Astrocyte of the spinal cord (primary cell): ENCODE measurements around the gene MTCL1.

Source experiments
- DNase-seq: peaks from one replicate; pipeline ENCODE4 v3.0.0; 2011; ENCODE audit warnings: low read depth, low spot score
- H3K4me3 ChIP-seq: 2 replicates; pipeline ENCODE4 v1.5.1; 2011; ENCODE audit warnings: low read depth, mild to moderate bottlenecking, low read length, moderate library complexity
- CTCF ChIP-seq: IDR thresholded peaks from 2 replicates; pipeline ENCODE4 v1.5.1; 2012; ENCODE audit warnings: low read depth, mild to moderate bottlenecking, low read length, inconsistent platforms
- in situ Hi-C: cut with HindIII; loops from 2 replicates; pipeline ENCODE4 v1.10.0; 2017; ENCODE audit warnings: low sequenced_read_pairs

The MTCL1 gene

GRCh38 chr18:8816220-8816619 is 110.9 kb downstream of the MTCL1 start:
- no peak for TF ChIP-seq CTCF
- DNase-seq, result no peak
- in situ Hi-C loops, result no loop called here
- no peak overlapping the region for H3K4me3 ChIP-seq

- peak; percentile 69 for DNase-seq
- no peak for TF ChIP-seq CTCF
- H3K4me3 ChIP-seq, result no peak overlapping the region
- in situ Hi-C loops, result no loop called here
Measured at GRCh38 chr18:8816816-8817215, 111.5 kb downstream of the MTCL1 start.

- TF ChIP-seq CTCF, result no peak
- no peak overlapping the region for H3K4me3 ChIP-seq
- in situ Hi-C loops, result no loop called here
- DNase-seq, result no peak
Measured at GRCh38 chr18:8818982-8819381, 113.6 kb downstream of the MTCL1 start.

GRCh38 chr18:8820396-8821082 is 115.2 kb downstream of the MTCL1 start:
- no peak overlapping the region for H3K4me3 ChIP-seq
- DNase-seq, result no peak
- in situ Hi-C loops, result no loop called here
- TF ChIP-seq CTCF, result no peak

GRCh38 chr18:8821083-8821465 is 115.7 kb downstream of the MTCL1 start:
- no peak overlapping the region for H3K4me3 ChIP-seq
- TF ChIP-seq CTCF, result no peak
- DNase-seq, result no peak
- in situ Hi-C loops, result no loop called here

GRCh38 chr18:8821531-8821930 is 116.2 kb downstream of the MTCL1 start:
- in situ Hi-C loops, result no loop called here
- no peak for TF ChIP-seq CTCF
- H3K4me3 ChIP-seq, result no peak overlapping the region
- DNase-seq, result no peak
